ENCODE data around the gene CCDC188.
"Not testable (repeated sequence)": the region's sequence is repeated elsewhere in the genome, so short reads cannot be mapped to it uniquely, and the experiment has no call there.

CCDC188 gene

DNA sequence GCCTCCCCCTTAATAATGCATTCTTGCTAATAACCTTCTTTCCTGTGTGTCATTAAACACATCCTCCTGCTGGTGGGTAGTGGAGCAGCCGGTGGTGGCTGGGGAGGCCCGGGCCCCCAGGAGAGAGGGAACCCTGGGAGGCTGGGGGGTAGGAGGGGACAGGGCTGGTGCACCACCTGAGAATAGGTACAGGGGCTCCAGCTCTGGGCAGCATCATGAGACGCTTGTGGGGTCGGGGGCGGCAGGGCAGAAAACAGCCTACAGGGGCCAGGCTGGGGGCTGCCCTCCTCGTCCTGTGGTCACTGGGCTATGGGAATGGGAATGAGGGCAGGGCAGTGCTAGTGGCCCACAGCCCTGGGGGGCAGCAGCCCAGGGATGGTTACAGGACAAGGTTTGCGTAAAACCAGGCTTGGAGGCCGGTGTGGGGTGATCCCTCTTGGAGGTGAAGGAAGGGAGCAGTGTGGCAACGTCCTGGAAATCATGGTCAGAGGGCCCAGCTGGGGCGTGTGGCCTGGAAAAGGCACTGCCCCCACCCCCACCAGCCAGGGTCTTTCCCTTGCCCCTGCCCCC lies 18.5 kb upstream of the CCDC188 start:
- no peak for DNase-seq (ENCODE audit: low read depth)

DNA sequence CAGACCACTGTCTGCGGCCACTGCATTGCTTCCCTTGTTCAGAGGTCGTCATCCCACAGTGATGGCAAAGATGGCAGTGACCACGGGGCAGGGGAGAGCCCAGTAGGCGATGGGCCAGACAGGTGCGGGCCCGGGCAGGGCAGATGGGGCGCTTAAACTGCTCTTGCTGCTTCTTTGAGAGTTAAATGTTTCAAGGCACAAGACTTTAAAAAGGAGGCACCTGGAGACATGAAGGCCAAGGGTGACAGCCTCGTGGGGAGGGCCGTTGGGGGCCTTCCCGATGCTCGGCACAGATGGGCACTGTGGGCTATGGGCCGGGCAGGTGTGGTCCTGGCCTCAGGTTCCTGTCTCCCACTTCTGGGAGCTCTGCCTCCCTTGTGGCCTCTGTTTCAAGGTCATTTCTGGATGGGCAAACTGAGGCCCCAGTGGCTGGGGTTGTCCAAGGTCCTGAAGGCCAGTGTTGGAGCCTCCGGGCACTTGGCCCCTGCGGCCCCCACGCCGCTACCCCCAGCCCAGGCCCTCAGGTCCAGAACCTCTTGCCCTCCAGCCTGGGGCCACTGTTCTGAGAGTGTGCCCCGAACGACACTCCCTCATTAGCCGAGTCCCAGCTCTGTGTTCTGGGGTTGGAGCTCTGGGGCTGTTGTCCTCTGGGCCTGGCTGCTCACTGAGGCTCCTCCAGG lies 16.9 kb upstream of the CCDC188 start:
- no peak for DNase-seq (ENCODE audit: low read depth)

DNA sequence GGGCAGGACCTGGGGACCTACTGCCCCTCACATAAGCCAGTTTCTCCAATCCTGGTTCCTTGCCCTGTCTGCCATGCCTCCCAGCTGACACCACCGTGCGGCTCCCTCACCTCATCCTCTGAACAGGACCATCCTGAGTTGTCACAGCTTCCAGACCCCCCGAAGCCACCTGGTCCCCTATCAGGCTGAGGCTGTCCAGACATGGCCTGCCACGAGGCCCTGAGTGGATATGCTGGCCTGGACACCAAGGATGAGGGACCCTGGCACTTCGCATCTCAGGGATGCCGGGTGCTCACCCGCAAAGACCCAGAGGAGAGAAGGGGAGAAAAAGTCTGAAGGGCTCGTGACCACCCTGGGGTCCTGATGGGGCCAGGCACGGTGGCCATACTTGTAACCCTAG lies 15.8 kb upstream of the CCDC188 start:
- DNase-seq (ENCODE audit: low read depth): no peak

DNA sequence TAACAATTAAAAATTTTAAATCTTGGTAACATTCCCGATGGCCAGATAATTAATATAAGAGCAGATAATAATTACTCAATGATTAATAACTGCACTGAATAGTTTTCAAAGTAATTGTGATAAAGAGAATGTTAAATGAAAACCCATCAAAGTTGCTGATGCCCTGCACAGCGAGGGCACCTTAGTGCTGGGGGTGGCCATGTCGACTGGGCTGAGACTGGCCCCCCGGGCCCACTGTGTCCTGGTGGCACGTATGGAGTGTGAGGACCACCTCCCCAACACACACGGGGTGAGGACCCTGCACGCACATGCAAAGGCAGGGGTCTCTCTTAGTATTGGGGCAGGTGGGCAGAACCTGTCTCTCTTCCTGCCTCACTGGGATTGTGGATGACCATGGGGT lies 15.1 kb upstream of the CCDC188 start:
- DNase-seq (ENCODE audit: low read depth): no peak

DNA sequence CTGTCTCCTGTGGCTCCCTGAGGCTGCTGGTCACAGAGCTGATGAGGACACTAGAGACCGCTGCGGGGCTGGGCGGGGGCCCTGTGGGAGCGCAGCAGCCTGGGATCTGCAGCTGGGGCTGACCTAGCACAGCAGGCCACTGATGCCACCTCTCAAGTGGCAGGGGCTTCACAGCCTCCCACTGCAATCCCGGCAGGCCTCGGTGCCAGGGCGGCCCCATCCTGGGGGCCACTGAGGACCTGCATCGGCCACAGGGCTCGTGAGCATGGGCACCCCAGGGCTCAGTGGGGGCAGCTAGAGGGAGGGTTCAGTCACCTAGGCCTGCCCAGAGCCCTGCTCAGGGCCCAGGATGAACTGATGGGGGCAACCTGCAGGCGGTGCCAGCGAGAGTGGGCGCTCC lies 14.6 kb upstream of the CCDC188 start:
- no peak for DNase-seq (ENCODE audit: low read depth)

DNA sequence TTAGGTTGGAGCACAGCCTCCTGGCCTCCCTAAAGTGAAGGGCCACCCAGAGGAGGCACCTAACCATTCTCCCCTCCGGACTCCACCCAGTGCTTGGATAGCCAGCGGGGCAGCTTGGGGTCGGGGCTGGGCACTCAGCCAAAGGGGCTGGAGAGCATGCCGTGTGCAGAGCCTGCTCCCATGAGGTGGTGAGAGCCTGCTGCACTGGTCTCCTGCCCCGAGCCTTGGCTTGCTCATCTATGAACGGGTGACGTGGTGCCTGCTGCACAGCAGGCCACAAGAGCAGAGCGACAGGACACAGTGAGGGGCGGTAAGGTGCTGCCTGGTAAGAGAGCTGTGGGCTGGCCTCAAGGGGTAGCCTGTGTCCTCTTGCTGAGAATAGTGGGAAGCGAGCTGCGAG lies 14.0 kb upstream of the CCDC188 start:
- DNase-seq (ENCODE audit: low read depth): no peak

DNA sequence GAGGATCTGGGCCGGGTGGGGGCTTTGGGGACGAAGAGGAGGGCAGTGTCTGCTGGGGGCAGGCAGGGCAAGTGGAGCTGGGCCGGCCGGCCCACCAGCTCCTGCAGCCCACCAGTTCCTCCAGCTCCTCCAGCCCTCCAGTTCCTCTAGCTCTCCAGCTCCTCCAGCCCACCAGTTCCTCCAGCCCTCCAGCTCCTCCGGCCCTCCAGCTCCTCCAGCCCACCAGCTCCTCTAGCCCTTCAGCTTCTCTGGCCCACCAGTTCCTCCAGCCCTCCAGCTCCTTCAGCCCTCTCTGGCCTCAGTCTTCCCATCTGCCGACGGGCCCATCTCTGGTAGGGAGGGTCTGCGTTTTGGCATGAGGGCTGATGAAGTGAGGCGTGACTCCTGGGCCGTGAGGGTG lies 9.2 kb upstream of the CCDC188 start:
- no peak for DNase-seq (ENCODE audit: low read depth)

DNA sequence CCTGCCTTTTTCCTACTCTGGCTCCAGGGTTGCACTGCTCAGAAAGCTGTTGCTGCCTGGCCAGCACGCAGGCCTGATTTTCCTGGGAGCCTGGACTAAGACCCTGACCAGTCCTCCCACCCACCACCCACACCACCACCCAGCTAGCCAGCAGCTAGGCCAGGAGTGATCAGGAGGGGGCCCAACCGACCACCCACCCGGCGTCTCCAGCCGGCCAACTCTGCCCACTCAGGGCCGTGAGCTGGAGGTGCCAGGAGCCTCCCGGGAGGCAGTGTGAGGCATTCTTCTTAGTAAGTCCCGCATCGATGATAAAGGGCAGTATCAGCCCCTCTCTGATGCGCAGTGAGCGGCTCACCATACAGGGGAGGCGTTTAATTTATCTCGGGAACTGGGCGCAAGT lies 8.7 kb upstream of the CCDC188 start:
- DNase-seq (ENCODE audit: low read depth): not testable (repeated sequence)

DNA sequence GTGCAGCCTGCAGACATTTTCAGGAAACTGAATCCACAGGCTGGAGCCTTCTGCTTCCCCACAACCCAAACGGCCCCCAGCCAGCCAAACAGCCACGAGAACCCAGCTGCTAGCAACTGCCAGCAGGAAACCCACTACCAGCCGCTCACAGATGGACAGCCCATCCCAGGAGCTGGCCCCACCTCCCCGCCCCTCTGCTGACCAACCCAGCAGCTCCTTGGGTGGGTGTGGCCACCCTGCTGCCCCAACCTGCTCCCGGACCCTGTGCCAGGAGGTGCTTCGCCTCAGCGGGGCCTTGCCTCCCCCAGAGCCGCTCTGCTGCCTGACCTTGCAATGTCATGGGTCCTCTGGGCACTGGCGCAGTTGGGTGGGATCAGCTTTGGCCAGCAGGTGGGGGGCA lies 8.2 kb upstream of the CCDC188 start:
- no peak for DNase-seq (ENCODE audit: low read depth)

DNA sequence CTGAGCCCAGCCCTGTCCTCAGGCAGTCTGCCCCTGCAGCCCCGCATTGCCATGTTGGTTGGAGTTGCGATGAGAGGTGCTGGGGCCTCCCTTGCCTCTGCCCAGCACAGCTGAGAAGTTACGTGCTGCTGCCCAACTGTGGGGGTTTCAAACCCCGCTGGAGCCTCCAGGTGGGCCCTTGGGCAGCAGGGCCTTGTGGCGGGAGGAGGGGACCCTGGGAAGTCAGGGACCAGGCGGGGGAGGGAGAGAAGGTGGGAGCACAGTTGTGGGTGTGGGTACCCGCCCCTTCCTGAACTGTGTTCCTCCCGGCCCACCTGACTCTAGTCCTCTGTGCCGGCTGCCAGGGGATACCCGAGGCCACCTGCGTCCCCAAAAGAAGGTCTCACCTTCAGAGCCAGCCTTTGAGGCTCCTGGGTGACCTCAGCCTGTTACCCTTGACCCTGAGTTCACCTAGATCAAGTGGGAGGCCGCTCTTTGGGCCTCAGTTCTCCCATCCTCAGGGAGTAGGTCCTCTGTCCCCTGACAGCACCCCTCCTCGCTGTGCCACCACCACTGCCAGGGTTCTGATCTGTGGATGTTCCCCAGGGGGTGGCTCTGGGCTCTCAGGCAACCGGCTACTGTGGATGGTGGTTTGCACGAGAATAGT lies 7.7 kb upstream of the CCDC188 start:
- no peak for DNase-seq (ENCODE audit: low read depth)

DNA sequence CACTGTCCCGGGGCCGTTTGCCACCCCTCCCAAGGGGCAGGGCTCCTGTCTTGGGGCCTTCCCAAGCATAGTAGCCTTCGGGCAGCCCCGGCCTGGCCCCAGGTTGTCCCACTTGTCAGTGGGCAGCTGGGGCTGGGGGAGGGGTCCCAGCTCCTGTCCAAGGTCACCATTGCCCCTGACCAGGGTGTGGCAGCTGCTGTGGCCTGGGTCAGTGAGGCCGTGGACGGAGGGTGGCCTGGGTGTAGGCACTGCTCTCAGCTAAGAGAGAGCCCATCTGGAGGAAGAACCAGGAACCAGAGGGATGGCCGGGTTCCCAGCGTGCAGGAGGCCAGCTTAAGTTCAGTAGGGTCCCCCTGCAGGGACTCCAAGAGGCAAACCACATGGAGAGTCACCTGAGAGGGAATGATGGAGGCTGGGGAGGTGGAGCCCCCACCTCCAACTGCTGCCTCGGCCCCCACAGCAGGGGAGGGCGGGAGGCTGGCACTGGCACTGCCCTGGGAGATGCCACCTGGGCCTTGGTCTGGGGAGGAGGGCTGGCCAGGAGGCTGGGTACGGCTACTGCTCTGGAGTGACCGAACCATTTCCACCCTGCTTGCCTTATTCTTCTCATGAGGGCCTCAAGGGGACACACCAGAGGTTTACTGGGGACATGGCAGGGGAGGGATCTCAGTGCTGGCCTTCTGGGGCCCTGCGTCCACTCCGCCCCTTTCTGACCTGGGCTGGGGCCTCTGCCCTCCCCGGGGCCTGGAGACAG lies 6.8 kb upstream of the CCDC188 start:
- no peak for DNase-seq (ENCODE audit: low read depth)

DNA sequence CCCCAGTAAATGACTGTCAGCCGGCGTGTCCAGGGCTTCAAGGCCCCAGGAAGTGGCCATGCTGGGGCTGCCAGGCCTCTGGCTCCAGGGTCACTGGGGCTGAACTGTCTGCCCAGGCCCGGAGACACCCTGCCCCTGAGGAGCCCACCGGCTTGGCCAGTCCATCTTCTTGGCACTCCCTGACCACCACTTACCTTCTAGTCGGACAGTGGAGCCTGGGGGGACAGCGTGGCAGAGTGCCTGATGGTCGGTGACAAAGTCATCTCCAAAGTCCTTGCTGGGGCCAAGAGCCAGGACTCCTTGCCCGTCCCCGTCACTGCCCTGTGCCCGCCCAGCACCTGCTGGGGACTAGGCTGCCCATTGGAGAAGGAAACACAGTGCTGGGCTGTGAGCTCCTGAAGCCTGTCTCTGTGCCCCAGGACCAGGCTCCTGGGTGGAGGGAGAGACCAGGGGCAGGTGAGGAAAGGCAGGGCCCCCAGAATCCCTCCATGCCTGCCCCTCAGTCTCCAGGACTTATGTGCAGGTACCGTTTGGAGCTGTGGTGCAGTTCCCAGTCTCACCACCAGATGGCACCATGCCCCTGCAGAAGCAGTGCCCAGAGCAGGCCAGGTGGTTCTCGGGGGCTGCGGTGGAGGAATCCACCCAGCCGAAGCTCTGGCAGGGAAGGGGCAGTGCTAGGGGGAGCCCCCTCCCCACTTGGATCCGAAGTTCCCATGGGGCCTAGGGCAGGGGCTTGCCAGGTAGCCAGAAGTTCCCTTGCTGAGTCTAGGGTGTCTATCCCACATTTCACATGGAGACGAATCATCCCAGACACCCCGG lies 6.0 kb upstream of the CCDC188 start:
- DNase-seq (ENCODE audit: low read depth): peak; percentile 9

DNA sequence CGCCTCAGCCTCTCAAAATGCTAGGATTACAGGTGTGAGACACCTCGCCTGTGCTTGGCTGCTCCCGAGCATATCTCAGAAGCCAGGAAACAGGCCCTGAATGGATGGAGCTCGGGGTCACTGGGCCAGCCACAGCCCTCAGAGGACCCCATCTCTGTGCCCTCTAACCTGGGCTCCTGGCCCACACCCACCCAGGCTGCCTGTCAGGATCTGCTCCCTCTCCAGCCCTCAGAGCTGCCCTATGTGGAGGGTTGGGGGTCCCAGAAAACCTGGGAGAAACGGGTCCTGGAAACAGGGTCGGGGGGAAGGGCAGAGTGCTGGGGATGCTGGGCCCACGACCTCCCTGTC lies 5.2 kb upstream of the CCDC188 start:
- no peak for DNase-seq (ENCODE audit: low read depth)

DNA sequence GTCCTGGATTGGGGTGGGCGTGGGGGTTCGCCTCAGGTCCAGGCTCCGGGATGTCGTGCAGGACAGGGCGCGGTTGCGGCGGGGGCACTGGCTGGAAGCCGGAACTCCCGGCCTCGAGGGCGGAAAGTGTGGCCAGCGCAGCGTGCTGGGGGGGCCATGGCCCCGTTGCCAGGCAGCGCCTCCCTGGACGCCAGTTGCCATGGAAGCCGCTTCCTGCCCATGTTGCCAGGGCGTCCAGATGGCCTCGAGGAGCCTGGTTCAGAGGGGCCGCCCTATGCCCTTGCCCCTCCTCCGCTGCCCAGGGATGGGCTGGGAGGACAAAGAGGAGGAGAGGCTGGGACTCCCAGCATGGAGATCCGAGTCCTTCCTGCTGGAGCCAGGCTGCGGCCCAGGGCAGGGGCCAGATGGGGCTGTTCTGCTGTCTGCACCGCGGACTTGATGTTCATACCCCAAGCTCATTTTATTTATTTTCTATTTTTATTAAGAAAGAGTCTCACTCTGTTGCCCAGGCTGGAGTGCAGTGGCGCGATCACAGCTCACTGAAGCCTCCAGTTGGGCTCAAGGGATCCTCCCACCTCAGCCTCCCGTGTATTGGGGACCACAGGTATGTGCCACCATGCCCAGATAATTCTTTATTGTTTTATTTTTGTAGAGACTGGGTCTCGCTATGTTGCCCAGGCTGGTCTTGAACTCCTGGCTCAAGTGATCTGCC lies 4.6 kb upstream of the CCDC188 start:
- peak; percentile 45 for DNase-seq (ENCODE audit: low read depth)

DNA sequence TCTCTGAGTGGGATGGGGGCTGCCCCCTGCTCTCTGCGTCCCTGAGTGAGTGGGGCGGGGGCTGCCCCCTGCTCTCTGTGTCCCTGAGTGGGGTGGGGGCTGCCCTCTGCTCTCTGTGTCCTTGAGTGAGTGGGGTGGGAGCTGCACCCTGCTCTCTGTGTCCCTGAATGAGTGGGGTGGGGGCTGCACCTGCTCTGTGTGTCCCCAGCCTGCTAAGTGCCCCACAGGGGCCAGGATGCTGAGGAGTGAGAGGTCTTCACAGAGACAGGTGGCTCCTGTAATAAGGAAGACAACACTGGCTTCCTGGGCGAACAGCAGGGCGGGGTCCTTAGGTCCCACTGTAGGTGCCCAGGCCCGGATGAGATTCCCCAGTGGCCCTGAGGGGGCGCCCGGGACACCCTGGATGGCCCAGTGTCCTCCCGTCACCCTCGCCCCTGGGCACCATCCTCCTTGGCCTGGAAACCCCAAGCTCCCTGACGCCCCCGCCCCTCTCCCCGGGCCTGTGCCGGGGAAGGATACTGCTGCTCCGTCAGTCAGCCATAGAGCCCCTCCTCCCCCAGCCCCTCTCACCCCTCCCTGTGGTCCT lies 3.8 kb upstream of the CCDC188 start:
- DNase-seq (ENCODE audit: low read depth): no peak

DNA sequence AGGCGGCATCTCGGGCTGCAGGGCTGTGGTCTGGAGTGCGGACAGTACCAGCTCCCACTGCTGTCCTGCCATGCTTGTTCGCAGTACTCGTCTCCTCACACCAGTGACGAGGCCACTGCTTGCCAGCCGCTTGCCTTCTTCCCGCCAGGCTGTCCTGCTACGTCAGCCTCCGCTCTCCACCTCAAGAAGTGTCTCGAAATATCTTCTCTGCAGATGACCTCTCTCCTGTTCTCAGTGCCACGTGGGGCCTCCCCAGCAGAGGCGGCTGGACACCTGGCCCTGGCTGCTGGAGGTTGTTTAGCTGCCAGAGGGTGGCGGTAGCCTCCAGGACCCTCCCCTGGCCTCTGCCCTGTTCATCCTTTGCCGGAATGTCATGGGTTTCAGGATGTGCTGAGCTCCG lies 3.1 kb upstream of the CCDC188 start:
- DNase-seq (ENCODE audit: low read depth): no peak

DNA sequence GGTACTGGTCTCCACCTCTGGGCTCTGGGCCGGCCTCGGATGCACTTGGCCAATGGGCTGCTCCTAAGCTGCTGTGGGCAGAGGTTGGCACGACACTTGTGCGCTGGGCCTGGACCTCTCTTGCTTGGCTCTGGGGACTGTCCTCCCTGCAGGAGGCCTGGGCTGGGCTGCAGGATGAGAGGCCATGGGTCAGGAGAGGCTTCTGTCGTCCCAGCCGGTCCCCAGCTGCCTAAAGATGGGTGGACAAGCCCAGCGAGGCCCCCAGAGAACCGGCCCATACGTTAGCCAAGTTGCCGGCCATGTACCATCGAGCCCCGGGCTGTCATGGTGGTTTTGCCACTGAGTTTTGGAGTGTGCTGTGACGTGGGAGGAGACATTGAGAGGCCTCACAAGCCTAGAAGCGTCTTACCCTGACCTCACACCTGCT lies 1.6 kb upstream of the CCDC188 start:
- no peak for DNase-seq (ENCODE audit: low read depth)

DNA sequence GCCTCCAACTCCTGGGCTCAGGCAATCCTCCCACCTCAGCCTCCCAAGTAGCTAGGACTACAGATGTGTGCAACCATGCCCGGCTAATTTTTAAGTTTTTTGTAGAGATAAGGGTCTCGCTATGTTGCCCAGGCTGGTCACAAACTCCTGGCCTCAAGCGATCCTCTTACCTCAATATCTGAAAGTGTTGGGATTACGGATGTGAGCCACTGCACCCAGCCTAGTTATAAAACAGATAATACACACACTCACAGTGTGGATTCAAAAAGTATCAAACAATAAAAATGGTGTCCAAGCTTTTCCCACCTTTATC lies 377 bp upstream of the CCDC188 start:
- DNase-seq (ENCODE audit: low read depth): no peak

DNA sequence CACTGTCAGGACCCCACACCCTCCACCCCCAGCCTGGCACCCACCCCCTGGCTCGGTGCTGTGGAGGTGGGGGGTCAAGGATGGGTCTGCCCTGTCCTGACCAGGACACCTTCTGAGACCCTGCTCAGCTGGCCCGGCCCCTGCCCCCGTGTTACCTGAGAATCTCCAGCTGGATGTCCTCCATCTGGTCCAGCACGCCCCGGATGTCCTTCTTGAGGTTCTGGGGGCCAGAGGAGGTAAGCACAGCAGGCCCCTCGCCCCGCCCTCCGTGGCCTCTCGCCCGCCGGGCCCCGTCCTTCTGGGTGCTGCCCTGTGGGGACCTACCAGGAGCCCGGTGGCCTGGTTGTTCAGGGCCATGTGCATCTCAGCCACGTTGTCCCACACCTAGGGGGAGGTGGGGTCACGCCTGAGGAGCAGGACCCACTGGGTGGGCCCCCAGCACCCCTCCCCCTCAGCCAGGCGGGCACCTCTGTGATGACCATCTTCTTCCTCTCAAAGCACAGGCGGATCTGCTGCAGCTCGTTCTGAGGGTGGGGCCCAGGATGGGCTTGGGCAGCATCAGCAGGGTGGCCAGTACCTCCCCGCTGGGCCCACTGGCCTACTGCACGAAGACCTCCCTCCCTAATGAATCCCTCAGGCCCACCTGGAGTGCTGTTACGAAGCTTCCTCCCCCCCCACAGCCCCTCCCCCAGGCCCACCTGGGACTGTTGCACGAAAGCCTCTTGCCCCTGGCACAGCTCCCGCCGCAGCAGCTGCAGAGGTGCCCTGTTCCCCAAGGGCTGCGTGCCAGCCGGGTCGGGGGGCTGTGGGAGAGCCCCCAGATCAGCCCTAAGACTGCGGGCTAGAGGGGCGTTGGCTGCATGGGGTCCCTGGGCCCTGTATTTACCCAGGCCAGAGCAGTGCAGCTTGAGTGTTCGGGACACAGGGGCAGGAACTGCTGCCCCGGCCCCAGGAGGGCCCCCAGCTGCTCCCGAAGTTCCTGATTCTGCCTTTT lies 1.3 kb downstream of the CCDC188 start:
- no peak for DNase-seq (ENCODE audit: low read depth)

DNA sequence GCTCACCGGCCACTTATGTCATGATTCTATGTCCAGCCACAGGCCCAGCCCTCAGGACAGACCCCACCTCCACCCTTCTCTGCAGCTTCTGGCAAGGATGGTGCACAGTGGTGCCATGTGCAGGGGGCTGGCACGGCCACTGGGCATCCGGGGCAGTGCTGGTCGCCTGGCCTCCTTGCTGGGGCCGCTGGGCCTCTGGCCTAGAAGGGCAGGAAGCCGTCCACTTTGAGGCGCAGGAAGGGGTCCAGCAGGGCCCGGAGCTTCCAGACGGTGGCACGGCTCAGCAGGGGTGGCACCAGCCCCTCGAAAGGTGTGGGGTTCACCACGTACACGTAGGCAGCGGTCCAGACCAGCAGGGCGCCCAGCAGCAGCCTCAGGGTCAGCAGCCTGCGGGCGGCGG lies 2.4 kb downstream of the CCDC188 start:
- DNase-seq (ENCODE audit: low read depth): no peak

Measured in stromal cell of bone marrow (primary cell).